NK-92 treated with Interleukin-12 subunit alpha and Interleukin-12 subunit beta, amount 100 ng/mL, for 24 hours (cell line): ENCODE results near the gene TESK1.

Experiments used
- DNase-seq: peaks from one replicate; lab custom pipeline; 2025; lab: John Stamatoyannopoulos, UW

The TESK1 gene

GRCh38 chr9:35649431-35650340 lies 44.6 kb downstream of the TESK1 start:
- no peak for DNase-seq

- no peak for DNase-seq
Measured at GRCh38 chr9:35650341-35651158, 45.5 kb downstream of the TESK1 start, which contains the start of gene SIT1. SIT1 (minus strand) TSS chr9:35650931; CDS start chr9:35650853, 78 bp downstream.

GRCh38 chr9:35651956-35652828 lies 47.1 kb downstream of the TESK1 start:
- DNase-seq, result no peak

- no peak for DNase-seq
Measured at GRCh38 chr9:35652829-35653209, 47.8 kb downstream of the TESK1 start.

- no peak for DNase-seq
Measured at GRCh38 chr9:35653611-35654010, 48.5 kb downstream of the TESK1 start.

- no peak for DNase-seq
Measured at GRCh38 chr9:35656348-35656747, 51.3 kb downstream of the TESK1 start.

- no peak for DNase-seq
Measured at GRCh38 chr9:35656831-35657545, 51.9 kb downstream of the TESK1 start.

- DNase-seq, result peak; percentile 91
Measured at GRCh38 chr9:35657546-35658136, 52.6 kb downstream of the TESK1 start, which contains the start of gene RMRP. RMRP (minus strand) TSS chr9:35658019.

- DNase-seq, result peak; percentile 82
Measured at GRCh38 chr9:35658137-35658967, 53.3 kb downstream of the TESK1 start, which contains the start of gene CCDC107. CCDC107 (plus strand) TSS chr9:35658292; CDS start chr9:35658380, 88 bp downstream.

- DNase-seq, result no peak
Measured at GRCh38 chr9:35658968-35659220, 53.8 kb downstream of the TESK1 start.

- DNase-seq, result no peak
Measured at GRCh38 chr9:35659340-35659739, 54.3 kb downstream of the TESK1 start.
